Measurements from ENCODE around the gene LRRK2. TPM values are rescaled to one million over a fixed set of nuclear protein-coding genes. Genes with fewer than 3 reads are reported as not detected.

The LRRK2 gene
- total and polyA plus RNA-seq, 10 of the 15 experiments (the other 5 are each of a cell fraction or from before 2014, with no cell fraction given): 0.80 to 32.6 (median 1.4) TPM

DNA sequence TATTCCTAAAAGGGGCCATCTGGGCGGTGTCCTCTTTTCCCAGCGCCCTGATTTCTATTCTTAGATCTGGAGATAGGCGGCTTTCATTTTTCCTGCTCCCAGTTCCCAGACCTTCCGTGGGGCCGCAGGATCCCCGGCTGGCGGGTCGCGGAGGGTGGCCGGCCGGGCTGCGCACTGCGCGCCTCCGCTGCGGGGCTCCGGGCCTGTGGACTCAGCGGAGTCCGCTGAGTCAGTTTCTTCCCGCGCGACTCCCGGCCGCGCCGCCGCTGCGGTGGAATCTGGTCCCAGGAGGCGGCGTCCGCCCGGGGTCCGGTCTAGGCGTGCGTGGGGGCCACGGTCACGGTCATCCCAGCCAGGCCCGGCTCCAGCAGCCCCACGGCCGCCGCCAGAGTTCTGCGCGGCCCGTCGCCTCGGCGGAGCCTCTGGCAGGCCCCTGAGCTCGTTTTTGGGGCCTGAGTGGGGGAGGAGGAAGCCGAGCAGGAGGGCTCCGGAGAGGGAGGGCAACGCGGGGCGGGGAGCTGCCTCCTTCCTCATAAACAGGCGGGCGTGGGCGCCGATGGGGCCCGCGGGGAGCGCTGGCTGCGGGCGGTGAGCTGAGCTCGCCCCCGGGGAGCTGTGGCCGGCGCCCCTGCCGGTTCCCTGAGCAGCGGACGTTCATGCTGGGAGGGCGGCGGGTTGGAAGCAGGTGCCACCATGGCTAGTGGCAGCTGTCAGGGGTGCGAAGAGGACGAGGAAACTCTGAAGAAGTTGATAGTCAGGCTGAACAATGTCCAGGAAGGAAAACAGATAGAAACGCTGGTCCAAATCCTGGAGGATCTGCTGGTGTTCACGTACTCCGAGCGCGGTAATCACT, at the start of gene LRRK2 (continued):
- TF ChIP-seq, protein P1, sequence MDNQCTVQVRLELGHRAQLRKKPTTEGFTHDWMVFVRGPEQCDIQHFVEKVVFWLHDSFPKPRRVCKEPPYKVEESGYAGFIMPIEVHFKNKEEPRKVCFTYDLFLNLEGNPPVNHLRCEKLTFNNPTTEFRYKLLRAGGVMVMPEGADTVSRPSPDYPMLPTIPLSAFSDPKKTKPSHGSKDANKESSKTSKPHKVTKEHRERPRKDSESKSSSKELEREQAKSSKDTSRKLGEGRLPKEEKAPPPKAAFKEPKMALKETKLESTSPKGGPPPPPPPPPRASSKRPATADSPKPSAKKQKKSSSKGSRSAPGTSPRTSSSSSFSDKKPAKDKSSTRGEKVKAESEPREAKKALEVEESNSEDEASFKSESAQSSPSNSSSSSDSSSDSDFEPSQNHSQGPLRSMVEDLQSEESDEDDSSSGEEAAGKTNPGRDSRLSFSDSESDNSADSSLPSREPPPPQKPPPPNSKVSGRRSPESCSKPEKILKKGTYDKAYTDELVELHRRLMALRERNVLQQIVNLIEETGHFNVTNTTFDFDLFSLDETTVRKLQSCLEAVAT (IDR thresholded peaks at IDR 0.05): 0 out of 2 replicates have a peak, but pooled peaks have one; percentile 48
- TF ChIP-seq GABPA (IDR thresholded peaks at IDR 0.05; ENCODE audit: low read depth): no peak
- TF ChIP-seq IRF4 (IDR thresholded peaks at IDR 0.05; ENCODE audit: low read depth, low read length): no peak
- no peak for TF ChIP-seq ATF7 (IDR thresholded peaks at IDR 0.05; ENCODE audit: low read depth)
- TF ChIP-seq, protein P2, sequence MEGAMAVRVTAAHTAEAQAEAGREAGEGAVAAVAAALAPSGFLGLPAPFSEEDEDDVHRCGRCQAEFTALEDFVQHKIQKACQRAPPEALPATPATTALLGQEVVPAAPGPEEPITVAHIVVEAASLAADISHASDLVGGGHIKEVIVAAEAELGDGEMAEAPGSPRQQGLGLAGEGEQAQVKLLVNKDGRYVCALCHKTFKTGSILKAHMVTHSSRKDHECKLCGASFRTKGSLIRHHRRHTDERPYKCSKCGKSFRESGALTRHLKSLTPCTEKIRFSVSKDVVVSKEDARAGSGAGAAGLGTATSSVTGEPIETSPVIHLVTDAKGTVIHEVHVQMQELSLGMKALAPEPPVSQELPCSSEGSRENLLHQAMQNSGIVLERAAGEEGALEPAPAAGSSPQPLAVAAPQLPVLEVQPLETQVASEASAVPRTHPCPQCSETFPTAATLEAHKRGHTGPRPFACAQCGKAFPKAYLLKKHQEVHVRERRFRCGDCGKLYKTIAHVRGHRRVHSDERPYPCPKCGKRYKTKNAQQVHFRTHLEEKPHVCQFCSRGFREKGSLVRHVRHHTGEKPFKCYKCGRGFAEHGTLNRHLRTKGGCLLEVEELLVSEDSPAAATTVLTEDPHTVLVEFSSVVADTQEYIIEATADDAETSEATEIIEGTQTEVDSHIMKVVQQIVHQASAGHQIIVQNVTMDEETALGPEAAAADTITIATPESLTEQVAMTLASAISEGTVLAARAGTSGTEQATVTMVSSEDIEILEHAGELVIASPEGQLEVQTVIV (IDR thresholded peaks at IDR 0.05; ENCODE audit: borderline replicate concordance, partially characterized antibody): no peak
- TF ChIP-seq SMC3 (IDR thresholded peaks at IDR 0.05; ENCODE audit: borderline replicate concordance, low read length): no peak

DNA sequence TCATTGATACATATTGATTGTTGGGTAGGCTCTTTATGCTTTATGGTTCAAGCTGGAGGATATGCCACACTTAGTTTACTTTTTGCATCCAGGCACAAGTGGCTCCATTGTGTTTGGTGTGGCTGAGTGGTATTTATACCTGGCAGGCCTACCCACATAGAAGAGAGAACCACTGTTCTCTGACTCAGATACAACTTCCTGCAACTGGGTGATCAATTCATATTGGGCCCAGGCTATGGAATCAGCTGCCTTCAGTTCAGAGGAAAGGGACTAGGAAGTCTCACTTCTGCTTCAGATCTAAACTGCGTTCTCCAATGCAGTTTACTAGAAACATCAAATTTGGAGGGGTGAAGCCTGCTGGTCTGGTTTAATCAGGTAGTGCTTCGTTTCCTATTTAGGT, 49.8 kb upstream of the LRRK2 start:
- Histone ChIP-seq H3K27me3 (replicated peaks in 1 of 2; ENCODE audit: control insufficient read depth in 2 of 2, insufficient read depth in 2 of 2, low read length in 1 of 2) (peaks cover 0 to 2% of the 10 kb centered on the region in 2 experiments; a peak in 2 of 4 replicates), H3K36me3 (ENCODE audit: control insufficient read depth in 2 of 2, insufficient read depth in 2 of 2, low read length in 1 of 2) (no peaks in the 10 kb centered on the region), H3K27ac (ENCODE audit: control insufficient read depth, insufficient read depth) (no peak overlapping the region), H3K4me2 (ENCODE audit: control insufficient read depth, insufficient read depth) (no peak overlapping the region), H3K9ac (ENCODE audit: control insufficient read depth, insufficient read depth, low read length) (no peak overlapping the region), H2AFZ (ENCODE audit: control insufficient read depth, low read depth, low read length) (no peak overlapping the region), H3K9me3 (replicated peaks; ENCODE audit: control insufficient read depth, insufficient read depth, low read length) (no peaks in the 10 kb centered on the region; the same call in 2 of the 3 replicates), H3K4me1 (ENCODE audit: control insufficient read depth, insufficient read depth, low read length) (no peaks in the 10 kb centered on the region), H3K79me2 (ENCODE audit: control insufficient read depth, insufficient read depth, low read length) (no peaks in the 10 kb centered on the region), H4K20me1 (ENCODE audit: control insufficient read depth, insufficient read depth) (no peaks in the 10 kb centered on the region), H3K4me3 (no peak overlapping the region)
- BruUV-seq (replicated peaks): no TSS peak
- CTCF ChIA-PET: interaction anchor here (1.6 kb wide), 1 partner anchor 8 kb away, joined by 4 read pairs; no protein-coding TSS in a partner anchor
- SMC1A ChIA-PET (ENCODE audit: uncharacterized antibody, unreplicated experiment): interaction anchor here (1.4 to 3.5 kb wide), 3 partner anchors 10 to 140 kb away, joined by 3 to 21 read pairs (median 11); no protein-coding TSS in a partner anchor
- DNase-seq (ENCODE audit: low read depth, low spot score) (no peak), ATAC-seq (no peak; the same call in 2 of the 3 replicates), FAIRE-seq (no peak)
- 61% methylated on average over 2 of the region's 2 CpGs for WGBS (ENCODE audit: insufficient coverage, insufficient replicate concordance, low lambda C conversion rate, missing lambda C conversion rate)
- RAD21 ChIA-PET (ENCODE audit: unreplicated experiment): interaction anchor here (1.6 kb wide), 2 partner anchors 17 kb away, joined by 4 read pairs; no protein-coding TSS in a partner anchor
- intact Hi-C loops (cut with micrococcal nuclease; ENCODE audit: unreplicated experiment): no loop called here
- in situ Hi-C loops (cut with MboI): no loop called here
- POLR2A ChIA-PET: interaction anchor here (0.9 to 1.6 kb wide), 2 partner anchors 17 kb away, joined by 3 read pairs; no protein-coding TSS in a partner anchor
- TF ChIP-seq POU2F2 (IDR thresholded peaks at IDR 0.05; ENCODE audit: borderline replicate concordance, low read depth, low read length) (no peak), FOS (IDR thresholded peaks at IDR 0.05; ENCODE audit: borderline replicate concordance, extremely low read depth, insufficient read length) (no peak), MEF2A (IDR thresholded peaks at IDR 0.05; ENCODE audit: insufficient read depth, low read depth, low read length) (no peak), JUND (IDR thresholded peaks at IDR 0.05; ENCODE audit: low read depth, low read length) (no peak), EED (IDR thresholded peaks at IDR 0.05; ENCODE audit: low read depth) (no peak), KDM1A (IDR thresholded peaks at IDR 0.05; ENCODE audit: borderline replicate concordance) (no peak), BMI1 (IDR thresholded peaks at IDR 0.05; ENCODE audit: borderline replicate concordance) (no peak), ATF7 (IDR thresholded peaks at IDR 0.05; ENCODE audit: low read depth) (no peak), SP1 (IDR thresholded peaks at IDR 0.05; ENCODE audit: low read depth, low read length) (no peak), NFIC (IDR thresholded peaks at IDR 0.05; ENCODE audit: low read depth, low read length) (no peak), TAF1 (IDR thresholded peaks at IDR 0.05; ENCODE audit: borderline replicate concordance, low read depth, low read length) (no peak), ASH2L (IDR thresholded peaks at IDR 0.05; ENCODE audit: borderline replicate concordance, low read depth) (no peak), JUNB (IDR thresholded peaks at IDR 0.05) (no peak)
